Measurements from ENCODE around the gene CHORDC1.

DNA sequence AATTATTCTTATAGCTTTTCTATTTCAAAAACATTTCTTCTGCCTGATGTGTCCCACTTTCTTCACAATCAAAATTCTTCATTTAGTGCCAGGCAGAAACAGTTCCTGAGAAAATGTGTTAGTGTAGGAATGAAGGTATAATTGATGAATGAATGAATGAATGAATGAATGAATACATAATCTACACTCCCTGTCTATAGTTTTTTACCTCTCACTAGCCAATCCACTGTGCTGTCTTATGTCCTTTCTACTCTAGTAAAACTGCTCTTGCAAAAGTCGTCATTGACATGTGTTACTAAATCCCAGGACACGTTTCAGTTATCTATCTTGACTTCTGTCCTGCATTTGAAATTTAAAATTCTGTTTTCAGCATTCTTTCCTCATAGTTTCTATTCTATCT is 42.9 kb downstream of the CHORDC1 start:
- TF ChIP-seq SP4 (IDR thresholded peaks at IDR 0.05; ENCODE audit: low read length) (no peak), POLR2A (IDR thresholded peaks at IDR 0.05; ENCODE audit: control extremely low read depth in 1 of 2, low read depth in 2 of 2, low read length in 2 of 2) (no peak), SP1 (IDR thresholded peaks at IDR 0.05; ENCODE audit: low read depth, low read length) (no peak), KDM1A (IDR thresholded peaks at IDR 0.05; ENCODE audit: borderline replicate concordance, low read length) (no peak), CREB1 (IDR thresholded peaks at IDR 0.05) (no peak), SRF (IDR thresholded peaks at IDR 0.05; ENCODE audit: low read depth, low read length) (no peak), ZNF274 (IDR thresholded peaks at IDR 0.05; ENCODE audit: borderline replicate concordance, extremely low read depth, low read length) (no peak), POLR2AphosphoS5 (IDR thresholded peaks at IDR 0.05; ENCODE audit: low read depth, low read length) (no peak), EZH2 (IDR thresholded peaks at IDR 0.05; ENCODE audit: low read depth, low read length, severe bottlenecking) (no peak), CBX8 (IDR thresholded peaks at IDR 0.05; ENCODE audit: borderline replicate concordance, low read depth, low read length) (no peak), FOSL1 (IDR thresholded peaks at IDR 0.05; ENCODE audit: insufficient read depth, low read depth, low read length) (no peak)
- TF ChIP-seq, protein P1, sequence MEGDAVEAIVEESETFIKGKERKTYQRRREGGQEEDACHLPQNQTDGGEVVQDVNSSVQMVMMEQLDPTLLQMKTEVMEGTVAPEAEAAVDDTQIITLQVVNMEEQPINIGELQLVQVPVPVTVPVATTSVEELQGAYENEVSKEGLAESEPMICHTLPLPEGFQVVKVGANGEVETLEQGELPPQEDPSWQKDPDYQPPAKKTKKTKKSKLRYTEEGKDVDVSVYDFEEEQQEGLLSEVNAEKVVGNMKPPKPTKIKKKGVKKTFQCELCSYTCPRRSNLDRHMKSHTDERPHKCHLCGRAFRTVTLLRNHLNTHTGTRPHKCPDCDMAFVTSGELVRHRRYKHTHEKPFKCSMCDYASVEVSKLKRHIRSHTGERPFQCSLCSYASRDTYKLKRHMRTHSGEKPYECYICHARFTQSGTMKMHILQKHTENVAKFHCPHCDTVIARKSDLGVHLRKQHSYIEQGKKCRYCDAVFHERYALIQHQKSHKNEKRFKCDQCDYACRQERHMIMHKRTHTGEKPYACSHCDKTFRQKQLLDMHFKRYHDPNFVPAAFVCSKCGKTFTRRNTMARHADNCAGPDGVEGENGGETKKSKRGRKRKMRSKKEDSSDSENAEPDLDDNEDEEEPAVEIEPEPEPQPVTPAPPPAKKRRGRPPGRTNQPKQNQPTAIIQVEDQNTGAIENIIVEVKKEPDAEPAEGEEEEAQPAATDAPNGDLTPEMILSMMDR (IDR thresholded peaks at IDR 0.05; ENCODE audit: control extremely low read depth in 1 of 3, insufficient read depth in 1 of 3, low read depth in 1 of 3, low read length in 3 of 3), result no peak
- TF ChIP-seq, protein P2, sequence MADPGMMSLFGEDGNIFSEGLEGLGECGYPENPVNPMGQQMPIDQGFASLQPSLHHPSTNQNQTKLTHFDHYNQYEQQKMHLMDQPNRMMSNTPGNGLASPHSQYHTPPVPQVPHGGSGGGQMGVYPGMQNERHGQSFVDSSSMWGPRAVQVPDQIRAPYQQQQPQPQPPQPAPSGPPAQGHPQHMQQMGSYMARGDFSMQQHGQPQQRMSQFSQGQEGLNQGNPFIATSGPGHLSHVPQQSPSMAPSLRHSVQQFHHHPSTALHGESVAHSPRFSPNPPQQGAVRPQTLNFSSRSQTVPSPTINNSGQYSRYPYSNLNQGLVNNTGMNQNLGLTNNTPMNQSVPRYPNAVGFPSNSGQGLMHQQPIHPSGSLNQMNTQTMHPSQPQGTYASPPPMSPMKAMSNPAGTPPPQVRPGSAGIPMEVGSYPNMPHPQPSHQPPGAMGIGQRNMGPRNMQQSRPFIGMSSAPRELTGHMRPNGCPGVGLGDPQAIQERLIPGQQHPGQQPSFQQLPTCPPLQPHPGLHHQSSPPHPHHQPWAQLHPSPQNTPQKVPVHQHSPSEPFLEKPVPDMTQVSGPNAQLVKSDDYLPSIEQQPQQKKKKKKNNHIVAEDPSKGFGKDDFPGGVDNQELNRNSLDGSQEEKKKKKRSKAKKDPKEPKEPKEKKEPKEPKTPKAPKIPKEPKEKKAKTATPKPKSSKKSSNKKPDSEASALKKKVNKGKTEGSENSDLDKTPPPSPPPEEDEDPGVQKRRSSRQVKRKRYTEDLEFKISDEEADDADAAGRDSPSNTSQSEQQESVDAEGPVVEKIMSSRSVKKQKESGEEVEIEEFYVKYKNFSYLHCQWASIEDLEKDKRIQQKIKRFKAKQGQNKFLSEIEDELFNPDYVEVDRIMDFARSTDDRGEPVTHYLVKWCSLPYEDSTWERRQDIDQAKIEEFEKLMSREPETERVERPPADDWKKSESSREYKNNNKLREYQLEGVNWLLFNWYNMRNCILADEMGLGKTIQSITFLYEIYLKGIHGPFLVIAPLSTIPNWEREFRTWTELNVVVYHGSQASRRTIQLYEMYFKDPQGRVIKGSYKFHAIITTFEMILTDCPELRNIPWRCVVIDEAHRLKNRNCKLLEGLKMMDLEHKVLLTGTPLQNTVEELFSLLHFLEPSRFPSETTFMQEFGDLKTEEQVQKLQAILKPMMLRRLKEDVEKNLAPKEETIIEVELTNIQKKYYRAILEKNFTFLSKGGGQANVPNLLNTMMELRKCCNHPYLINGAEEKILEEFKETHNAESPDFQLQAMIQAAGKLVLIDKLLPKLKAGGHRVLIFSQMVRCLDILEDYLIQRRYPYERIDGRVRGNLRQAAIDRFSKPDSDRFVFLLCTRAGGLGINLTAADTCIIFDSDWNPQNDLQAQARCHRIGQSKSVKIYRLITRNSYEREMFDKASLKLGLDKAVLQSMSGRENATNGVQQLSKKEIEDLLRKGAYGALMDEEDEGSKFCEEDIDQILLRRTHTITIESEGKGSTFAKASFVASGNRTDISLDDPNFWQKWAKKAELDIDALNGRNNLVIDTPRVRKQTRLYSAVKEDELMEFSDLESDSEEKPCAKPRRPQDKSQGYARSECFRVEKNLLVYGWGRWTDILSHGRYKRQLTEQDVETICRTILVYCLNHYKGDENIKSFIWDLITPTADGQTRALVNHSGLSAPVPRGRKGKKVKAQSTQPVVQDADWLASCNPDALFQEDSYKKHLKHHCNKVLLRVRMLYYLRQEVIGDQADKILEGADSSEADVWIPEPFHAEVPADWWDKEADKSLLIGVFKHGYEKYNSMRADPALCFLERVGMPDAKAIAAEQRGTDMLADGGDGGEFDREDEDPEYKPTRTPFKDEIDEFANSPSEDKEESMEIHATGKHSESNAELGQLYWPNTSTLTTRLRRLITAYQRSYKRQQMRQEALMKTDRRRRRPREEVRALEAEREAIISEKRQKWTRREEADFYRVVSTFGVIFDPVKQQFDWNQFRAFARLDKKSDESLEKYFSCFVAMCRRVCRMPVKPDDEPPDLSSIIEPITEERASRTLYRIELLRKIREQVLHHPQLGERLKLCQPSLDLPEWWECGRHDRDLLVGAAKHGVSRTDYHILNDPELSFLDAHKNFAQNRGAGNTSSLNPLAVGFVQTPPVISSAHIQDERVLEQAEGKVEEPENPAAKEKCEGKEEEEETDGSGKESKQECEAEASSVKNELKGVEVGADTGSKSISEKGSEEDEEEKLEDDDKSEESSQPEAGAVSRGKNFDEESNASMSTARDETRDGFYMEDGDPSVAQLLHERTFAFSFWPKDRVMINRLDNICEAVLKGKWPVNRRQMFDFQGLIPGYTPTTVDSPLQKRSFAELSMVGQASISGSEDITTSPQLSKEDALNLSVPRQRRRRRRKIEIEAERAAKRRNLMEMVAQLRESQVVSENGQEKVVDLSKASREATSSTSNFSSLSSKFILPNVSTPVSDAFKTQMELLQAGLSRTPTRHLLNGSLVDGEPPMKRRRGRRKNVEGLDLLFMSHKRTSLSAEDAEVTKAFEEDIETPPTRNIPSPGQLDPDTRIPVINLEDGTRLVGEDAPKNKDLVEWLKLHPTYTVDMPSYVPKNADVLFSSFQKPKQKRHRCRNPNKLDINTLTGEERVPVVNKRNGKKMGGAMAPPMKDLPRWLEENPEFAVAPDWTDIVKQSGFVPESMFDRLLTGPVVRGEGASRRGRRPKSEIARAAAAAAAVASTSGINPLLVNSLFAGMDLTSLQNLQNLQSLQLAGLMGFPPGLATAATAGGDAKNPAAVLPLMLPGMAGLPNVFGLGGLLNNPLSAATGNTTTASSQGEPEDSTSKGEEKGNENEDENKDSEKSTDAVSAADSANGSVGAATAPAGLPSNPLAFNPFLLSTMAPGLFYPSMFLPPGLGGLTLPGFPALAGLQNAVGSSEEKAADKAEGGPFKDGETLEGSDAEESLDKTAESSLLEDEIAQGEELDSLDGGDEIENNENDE (IDR thresholded peaks at IDR 0.05; ENCODE audit: insufficient replicate concordance, low read length), result no peak
